WTC11 (cell line): ENCODE results near the gene FAM193A.

ENCODE experiments used
- CTCF ChIP-seq: fragments of 200-600 bp; IDR thresholded peaks from 2 replicates; pipeline ENCODE4 v1.8.0; 2022; ENCODE audit warnings: antibody characterized with exemption
- ESRRA ChIP-seq: sonication (generic); formaldehyde crosslinking; IDR thresholded peaks from 2 replicates; pipeline ENCODE4 v1.8.1; 2022; ENCODE audit warnings: mild to moderate bottlenecking, missing genetic modification reagents, borderline replicate concordance
- ETV6 ChIP-seq: sonication (generic); formaldehyde crosslinking; IDR thresholded peaks from 2 replicates; pipeline ENCODE4 v1.8.1; 2022; ENCODE audit warnings: mild to moderate bottlenecking, missing genetic modification reagents
- HMGXB4 ChIP-seq: sonication (generic); formaldehyde crosslinking; IDR thresholded peaks from 2 replicates; pipeline ENCODE4 v1.8.1; 2023; ENCODE audit warnings: mild to moderate bottlenecking, moderate library complexity, missing genetic modification reagents
- MAX ChIP-seq: sonication (generic); formaldehyde crosslinking; IDR thresholded peaks from 2 replicates; pipeline ENCODE4 v1.8.0; 2022; ENCODE audit warnings: mild to moderate bottlenecking, missing genetic modification reagents
- NR2C2 ChIP-seq: sonication (generic); formaldehyde crosslinking; IDR thresholded peaks from 2 replicates; pipeline ENCODE4 v1.8.0; 2022; ENCODE audit warnings: mild to moderate bottlenecking, missing genetic modification reagents
- SMAD3 ChIP-seq: sonication (generic); formaldehyde crosslinking; IDR thresholded peaks from 2 replicates; pipeline ENCODE4 v1.8.0; 2022; ENCODE audit warnings: missing genetic modification reagents, mild to moderate bottlenecking, borderline replicate concordance
- SP1 ChIP-seq: sonication (generic); formaldehyde crosslinking; conservative IDR thresholded peaks from 2 replicates; pipeline ENCODE4 v1.8.1; 2022; ENCODE audit warnings: missing genetic modification reagents
- TEAD4 ChIP-seq: sonication (generic); formaldehyde crosslinking; IDR thresholded peaks from 2 replicates; pipeline ENCODE4 v1.8.0; 2022; ENCODE audit warnings: mild to moderate bottlenecking, missing genetic modification reagents
- ZNF121 ChIP-seq: sonication (generic); formaldehyde crosslinking; IDR thresholded peaks from 2 replicates; pipeline ENCODE4 v1.8.0; 2023; ENCODE audit warnings: missing genetic modification reagents

- peak; percentile 75 for TF ChIP-seq ZNF121 (CRISPR knock-in tag)
- TF ChIP-seq CTCF: no peak
- TF ChIP-seq HMGXB4: no peak
- no peak for TF ChIP-seq TEAD4
- no peak for TF ChIP-seq SMAD3 (CRISPR knock-in tag)
- TF ChIP-seq MAX: no peak
- no peak for TF ChIP-seq ESRRA (CRISPR knock-in tag)
- TF ChIP-seq ETV6: no peak
- TF ChIP-seq SP1 (CRISPR knock-in tag): no peak
- TF ChIP-seq NR2C2 (CRISPR knock-in tag): no peak
Observed at GRCh38 chr4:2771264-2771663, 234.8 kb downstream of the FAM193A start.
